ENCODE results near the gene MARCKSL1.

- TF ChIP-seq CTCF (IDR thresholded peaks at IDR 0.05): no peak
- TF ChIP-seq POLR2A (IDR thresholded peaks at IDR 0.05): no peak
Observed at GRCh38 chr1:32365445-32365844, 29.4 kb upstream of the MARCKSL1 start.

Data from lower leg skin (tissue), 3 donors.